HG02798 (cell line): ENCODE results near the gene LRCH3.

Experiments
- ATAC-seq: cut with Tn5 transposase; IDR thresholded peaks from one replicate; pipeline ENCODE4 v1.9.1; 2021; ENCODE audit warnings: mild to moderate bottlenecking; ENCODE audit not compliant: unreplicated experiment, poor library complexity

Gene LRCH3

GRCh38 chr3:197791113-197791891 lies at the start of gene LRCH3:
TSS of gene LRCH3 (plus strand) at chr3:197791254. CDS start at chr3:197791279, 25 bp downstream.
- ATAC-seq, result peak; percentile 86

- ATAC-seq, result no peak
Measured at GRCh38 chr3:197742787-197743186, 48.3 kb upstream of the LRCH3 start.

- no peak for ATAC-seq
Measured at GRCh38 chr3:197746209-197746608, 44.8 kb upstream of the LRCH3 start.

GRCh38 chr3:197746801-197747237 lies 44.2 kb upstream of the LRCH3 start:
- ATAC-seq, result no peak

GRCh38 chr3:197748597-197749314 lies 42.3 kb upstream of the LRCH3 start:
- ATAC-seq, result no peak

GRCh38 chr3:197749315-197749600 lies 41.8 kb upstream of the LRCH3 start:
- peak; percentile 31 for ATAC-seq

- ATAC-seq, result peak; percentile 88
Measured at GRCh38 chr3:197749601-197750395, 41.3 kb upstream of the LRCH3 start, which contains the start of gene FYTTD1. TSS of gene FYTTD1 (plus strand) at chr3:197749883. CDS start at chr3:197749972, 89 bp downstream.

GRCh38 chr3:197750396-197750831 lies 40.6 kb upstream of the LRCH3 start:
- peak; percentile 44 for ATAC-seq

GRCh38 chr3:197750858-197751737 lies 40.0 kb upstream of the LRCH3 start:
- no peak for ATAC-seq

- no peak for ATAC-seq
Measured at GRCh38 chr3:197752107-197752506, 38.9 kb upstream of the LRCH3 start.

GRCh38 chr3:197753263-197753662 lies 37.8 kb upstream of the LRCH3 start:
- no peak for ATAC-seq

GRCh38 chr3:197756704-197757103 lies 34.4 kb upstream of the LRCH3 start:
- ATAC-seq, result no peak

- no peak for ATAC-seq
Measured at GRCh38 chr3:197758512-197758911, 32.5 kb upstream of the LRCH3 start.

- ATAC-seq, result no peak
Measured at GRCh38 chr3:197761784-197762183, 29.3 kb upstream of the LRCH3 start.

- ATAC-seq, result no peak
Measured at GRCh38 chr3:197775317-197775716, 15.7 kb upstream of the LRCH3 start.

- no peak for ATAC-seq
Measured at GRCh38 chr3:197782230-197782629, 8.8 kb upstream of the LRCH3 start.

GRCh38 chr3:197784019-197784585 lies 7.0 kb upstream of the LRCH3 start:
- no peak for ATAC-seq

- no peak for ATAC-seq
Measured at GRCh38 chr3:197787412-197787811, 3.6 kb upstream of the LRCH3 start.

GRCh38 chr3:197789309-197789708 lies 1.7 kb upstream of the LRCH3 start:
- ATAC-seq, result no peak

GRCh38 chr3:197790033-197790432 lies 1.0 kb upstream of the LRCH3 start:
- no peak for ATAC-seq
